Stimulated activated naive CD4-positive, alpha-beta T cell (primary cell): ENCODE results near the gene JAML.
A peak's percentile ranks its signal among the peaks of the same experiment; 100 is the strongest.

Source experiments
- DNase-seq, 6 experiments: peaks; one replicate each; lab custom pipeline; 2025; lab: John Stamatoyannopoulos, UW

JAML gene

DNA sequence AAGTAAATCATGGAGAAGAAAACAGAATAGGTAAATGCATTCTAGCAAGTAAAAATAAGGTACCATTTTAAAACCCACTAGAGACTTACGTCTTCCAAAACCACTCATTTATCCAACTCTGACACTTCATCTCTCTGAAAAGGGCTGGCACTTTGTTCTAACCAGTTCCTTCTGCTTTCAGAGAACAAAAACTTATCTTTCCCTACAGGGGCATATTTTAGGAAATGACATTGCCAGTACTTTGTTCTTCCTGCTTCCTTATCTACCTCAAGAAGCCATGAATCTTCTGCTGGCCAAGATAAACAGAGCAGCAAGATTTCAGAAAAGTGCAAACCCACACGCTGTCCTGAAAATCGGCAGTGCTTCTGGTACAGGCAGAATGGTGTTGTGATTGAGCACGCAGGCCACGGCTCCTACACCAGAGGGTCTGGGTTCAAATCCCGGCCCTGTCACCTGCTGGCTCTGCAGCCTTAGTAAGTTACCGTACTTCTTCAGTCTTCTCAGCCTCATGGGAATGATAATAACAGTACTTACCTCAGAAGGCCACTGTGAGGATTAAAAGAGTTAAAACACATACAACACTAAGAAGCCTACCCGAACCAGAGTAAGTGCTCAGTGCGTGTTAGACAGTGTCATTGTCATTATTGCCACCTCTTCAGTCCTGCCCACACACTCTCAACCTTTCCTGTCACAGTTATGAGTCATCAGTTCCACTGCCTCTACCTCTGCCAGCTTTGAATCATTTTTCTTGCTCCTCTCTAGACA lies 16.4 kb upstream of the JAML start:
- DNase-seq = peak in 2 of 6 experiments; percentile 19 to 30

- no peak for DNase-seq
Observed at GRCh38 chr11:118239509-118240205, 14.8 kb upstream of the JAML start.

DNA sequence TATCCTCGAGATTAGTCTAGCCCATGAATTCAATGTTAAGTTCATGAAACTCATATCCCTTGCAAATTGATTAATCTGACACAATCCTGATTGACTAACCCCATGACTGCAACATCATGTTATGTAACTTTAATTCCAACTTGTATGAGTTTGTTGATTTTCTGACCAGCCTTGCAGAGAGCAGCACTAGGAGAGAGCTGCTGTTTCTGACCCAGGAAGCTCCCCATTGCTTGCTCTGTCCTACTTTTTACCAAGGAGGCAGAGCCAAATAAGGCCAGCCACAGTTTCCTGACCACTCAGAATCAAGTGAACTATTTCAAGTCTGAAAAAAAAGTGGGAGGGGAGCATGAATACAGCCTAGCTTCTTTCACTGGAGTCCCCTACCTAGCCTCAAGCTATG lies 14.1 kb upstream of the JAML start:
- DNase-seq = no peak

DNA sequence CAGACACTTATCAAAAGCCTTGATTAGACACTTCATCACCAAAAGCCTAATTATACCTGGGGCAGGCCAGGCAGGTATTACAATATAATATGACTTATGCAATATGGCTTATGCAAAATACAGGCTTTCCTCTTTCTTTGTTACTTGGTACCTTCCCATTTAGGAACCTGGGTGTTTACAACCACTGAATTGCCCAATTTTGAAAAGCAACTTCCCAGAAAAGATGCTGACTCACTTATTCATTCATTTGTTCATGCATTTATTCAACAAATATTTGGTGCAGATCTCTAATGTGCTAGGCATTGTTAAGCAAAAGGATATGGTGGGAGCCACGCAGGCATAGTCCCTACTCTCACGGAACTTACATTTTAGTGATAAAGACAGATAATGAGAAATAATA lies 13.6 kb upstream of the JAML start:
- DNase-seq = no peak

DNA sequence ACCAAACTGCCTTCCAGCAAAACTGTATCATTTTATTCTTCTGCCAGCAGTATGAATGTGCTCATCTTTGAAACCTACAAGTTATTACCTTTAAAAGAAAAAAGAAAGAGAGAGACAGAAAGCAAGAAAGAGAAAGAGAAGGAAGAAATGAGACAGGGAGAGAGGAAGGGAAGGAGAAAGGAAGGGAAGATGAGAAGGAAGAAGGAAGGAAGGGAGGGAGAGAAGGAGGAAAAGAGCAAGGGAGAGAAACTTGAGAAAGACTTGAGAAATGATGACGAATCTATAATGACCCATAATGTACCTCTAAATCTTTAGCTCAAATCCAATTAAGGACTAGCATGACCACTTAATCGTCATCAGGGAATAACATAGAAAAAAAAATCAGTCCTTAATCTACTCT lies 11.4 kb upstream of the JAML start:
- no peak for DNase-seq

GRCh38 chr11:118234833-118235232 lies 10.0 kb upstream of the JAML start:
- no peak for DNase-seq

DNA sequence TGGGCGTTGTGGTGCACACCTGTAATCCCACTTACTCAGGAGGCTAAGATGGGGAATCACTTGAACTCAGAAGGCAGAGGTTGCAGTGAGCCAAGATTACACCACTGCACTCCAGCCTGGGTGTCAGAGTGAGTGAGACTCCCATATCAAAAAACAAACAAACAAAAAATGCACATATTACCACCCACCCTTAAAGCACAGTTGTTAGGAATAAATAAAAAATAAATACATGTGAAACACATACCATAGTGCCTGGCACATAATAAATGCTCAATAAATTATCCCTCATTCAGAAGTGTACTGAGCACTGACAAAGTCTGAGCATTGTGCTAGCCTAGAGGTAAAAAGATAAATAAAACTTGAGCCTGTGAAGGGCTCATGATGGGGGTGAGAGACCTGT lies 9.0 kb upstream of the JAML start:
- DNase-seq = no peak

DNA sequence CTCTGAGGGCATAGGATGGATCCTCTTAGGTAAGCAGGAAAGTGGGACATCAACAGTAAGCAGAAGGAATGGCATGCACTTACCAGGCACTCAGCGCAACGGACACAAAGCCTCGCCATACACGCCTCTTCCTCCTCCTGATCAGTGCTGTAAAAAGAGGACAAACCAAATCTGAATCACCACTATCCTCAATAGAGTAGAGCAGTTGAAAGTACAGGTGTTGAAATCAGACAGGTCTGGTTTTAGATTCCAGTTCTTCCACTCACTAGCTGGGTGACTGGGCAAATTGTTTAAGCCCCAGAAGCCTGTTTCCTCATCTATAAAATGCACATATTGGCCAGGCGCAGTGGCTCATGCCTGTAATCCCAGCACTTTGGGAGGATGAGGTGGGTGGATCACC lies 8.6 kb upstream of the JAML start:
- DNase-seq = no peak

- DNase-seq = no peak
Observed at GRCh38 chr11:118232659-118233058, 7.8 kb upstream of the JAML start.

DNA sequence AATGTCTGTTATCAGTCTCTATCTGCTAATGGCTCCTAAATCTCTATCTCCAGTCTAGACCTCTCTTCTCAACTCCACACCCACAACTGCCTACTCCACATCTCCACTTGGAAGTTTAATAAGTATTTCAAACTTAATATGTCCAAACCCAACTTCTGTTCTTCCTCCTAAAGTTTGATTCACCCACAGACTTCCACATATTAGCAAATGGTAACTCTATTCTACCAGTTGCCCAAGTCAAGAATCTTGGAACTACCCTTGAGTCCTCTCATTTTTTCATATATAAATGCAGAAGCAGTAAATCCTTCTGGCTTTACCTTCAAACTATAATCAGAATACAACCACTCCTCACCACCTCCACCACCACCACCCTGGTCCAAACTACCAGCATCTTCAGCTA lies 6.7 kb upstream of the JAML start:
- no peak for DNase-seq

DNA sequence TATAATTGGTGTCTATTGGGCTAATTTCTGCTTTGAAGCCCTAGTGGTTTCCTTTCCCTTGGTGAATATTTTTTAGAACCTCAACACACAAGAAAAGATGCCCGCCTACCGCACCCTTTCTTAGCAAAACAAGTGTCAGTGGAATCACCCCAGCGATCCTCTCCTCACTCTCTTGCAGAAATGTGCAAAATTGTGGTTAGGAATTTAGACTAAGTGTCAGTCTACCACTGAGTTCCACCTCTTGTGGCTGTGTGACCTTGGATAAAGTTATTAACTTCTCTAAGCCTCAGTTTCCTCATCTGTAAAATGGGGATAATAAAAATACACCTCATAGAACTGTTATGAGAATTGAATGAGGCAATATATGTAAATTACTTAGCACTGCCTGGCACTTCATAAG lies 5.3 kb upstream of the JAML start:
- DNase-seq = peak in 4 of 6 experiments; percentile 17 to 55 (median 48)

DNA sequence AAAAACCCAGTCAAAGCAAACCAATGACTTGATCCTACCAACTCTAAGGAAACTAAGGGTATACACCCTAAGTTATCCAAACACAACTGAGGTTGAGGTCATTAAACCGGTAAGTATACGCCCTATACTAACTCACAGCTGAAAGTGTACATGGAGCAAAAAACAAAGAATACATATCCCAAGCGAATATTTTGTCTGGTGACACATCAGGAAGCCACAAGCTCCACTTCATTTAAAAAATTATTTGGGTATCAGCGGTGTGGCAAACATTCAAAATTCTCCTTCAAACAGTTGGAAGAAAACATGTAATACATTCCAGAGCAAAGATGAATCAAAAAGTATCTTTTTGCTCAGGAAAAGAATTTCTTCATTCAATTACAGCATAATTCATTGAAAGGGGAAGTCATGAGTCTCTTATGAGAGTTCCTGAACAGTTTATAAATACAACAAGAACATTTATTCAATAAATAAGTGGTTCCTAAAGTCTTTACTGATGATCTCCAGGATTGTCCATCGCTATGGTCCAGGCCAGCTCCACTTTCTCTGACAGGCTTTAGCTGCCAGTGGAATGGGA lies 4.5 kb upstream of the JAML start:
- DNase-seq = no peak

GRCh38 chr11:118227865-118228785 lies 3.3 kb upstream of the JAML start:
- peak in 2 of 6 experiments; percentile 16 to 27 for DNase-seq

GRCh38 chr11:118226781-118227180 lies 2.0 kb upstream of the JAML start:
- peak in 1 of 6 experiments; percentile 16 for DNase-seq

DNA sequence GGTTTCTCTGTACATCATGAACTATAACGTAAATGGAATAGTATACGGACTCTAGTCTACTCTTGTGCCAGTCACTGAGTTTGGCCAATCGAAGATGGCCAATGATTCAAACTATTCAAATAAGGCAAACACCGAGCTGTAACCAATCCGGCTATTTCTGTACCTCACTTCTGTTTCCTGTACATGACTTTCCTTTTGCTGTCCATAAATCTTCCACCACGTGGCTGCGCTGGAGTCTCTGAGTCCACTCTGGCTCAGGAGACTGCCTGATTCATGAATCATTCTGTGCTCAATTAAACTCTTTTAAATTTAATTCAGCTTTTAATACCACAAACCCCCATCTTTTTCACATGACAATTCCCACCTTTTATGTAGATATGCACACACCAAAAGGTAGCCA lies 1.5 kb upstream of the JAML start:
- no peak for DNase-seq

- DNase-seq = peak in 3 of 6 experiments; percentile 16 to 62 (median 35)
Observed at GRCh38 chr11:118223992-118224391, 819 bp downstream of the JAML start.

DNA sequence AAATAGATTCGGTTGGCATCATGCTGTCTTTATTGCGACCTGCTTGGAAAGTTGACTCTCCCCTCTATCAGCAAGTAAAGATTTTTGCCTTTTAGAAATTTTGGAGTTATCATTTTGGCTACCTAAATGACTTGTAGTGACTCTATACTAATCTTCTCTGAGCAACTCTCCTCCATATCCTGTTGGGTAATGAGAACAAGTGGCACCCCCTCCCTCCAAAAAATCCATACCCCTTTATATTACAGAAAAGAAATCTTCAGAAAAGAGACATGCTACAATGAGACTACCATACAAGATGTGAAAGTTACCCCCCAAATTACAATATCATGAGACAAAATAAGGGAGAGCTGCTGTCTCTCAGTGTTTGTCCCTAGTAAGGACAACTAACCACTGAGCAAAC lies 1.2 kb downstream of the JAML start:
- peak in 2 of 6 experiments; percentile 30 to 57 for DNase-seq

DNA sequence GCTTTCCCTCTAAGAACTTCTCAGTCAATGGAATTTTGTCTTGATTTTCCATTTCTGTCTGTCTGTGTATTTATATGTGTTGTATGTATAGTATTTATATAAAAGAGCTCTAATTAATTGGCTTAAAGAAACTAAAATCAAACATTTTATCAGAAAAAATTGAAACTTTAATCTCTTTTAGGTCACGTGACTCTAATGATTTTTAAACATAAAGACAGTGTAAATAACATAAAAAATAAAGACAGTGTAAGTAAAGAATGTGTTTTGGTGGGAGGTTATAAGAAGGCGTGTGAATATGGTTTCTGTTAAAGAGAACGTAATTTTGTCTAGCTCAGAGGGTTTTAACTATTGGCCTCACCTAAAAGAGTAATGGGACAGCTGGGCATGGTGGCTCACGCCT lies 2.4 kb downstream of the JAML start:
- DNase-seq = no peak

DNA sequence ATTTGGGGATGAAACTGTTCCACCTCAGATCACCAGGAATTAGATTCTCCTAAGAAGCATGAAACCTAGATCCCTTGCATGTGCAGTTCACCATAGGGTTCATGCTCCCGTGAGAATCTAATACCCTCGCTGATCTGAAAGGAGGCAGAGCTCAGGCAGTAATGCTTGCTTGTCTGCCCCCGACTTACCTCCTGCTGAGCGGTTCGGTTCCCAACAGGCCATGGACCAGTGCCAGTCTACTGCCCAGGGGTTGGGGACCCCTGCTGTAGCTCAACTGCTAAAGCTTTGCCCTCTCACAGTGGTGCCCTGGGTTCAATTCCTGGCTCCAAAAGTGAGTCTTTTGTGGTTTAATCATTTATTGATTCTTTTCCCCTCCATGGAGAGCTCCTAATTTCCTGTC lies 3.4 kb downstream of the JAML start:
- DNase-seq = no peak

- DNase-seq = no peak
Observed at GRCh38 chr11:118219732-118220131, 5.1 kb downstream of the JAML start.

DNA sequence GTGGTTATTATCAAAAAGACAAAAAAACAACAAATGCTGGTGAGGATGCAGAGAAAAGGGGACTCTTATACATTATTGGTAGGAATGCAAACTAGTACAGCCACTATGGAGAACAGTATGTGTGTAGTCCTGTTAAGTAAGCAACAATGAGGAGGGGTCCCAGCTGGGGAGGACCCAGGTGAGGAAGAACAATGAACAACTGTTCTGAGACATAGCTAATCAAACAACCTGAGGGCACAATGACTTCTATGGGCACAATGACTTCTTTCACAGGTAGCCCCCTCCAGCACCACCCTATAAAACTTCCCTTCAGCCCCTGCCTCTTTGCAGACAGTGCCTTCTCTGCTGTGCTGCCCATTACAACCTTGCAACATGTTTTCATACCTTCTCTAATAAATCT lies 5.6 kb downstream of the JAML start:
- no peak for DNase-seq

GRCh38 chr11:118217575-118217974 lies 7.2 kb downstream of the JAML start:
- peak in 1 of 6 experiments; percentile 15 for DNase-seq
